ENCODE data around the gene PNPO. TPM values are rescaled to one million over a fixed set of nuclear protein-coding genes. Genes with fewer than 3 reads are reported as not detected.
"Not testable (repeated sequence)": the region's sequence is repeated elsewhere in the genome, so short reads cannot be mapped to it uniquely, and the experiment has no call there.

PNPO gene
- total and polyA plus RNA-seq, 2 donors = 9.0 to 21.4 TPM

DNA sequence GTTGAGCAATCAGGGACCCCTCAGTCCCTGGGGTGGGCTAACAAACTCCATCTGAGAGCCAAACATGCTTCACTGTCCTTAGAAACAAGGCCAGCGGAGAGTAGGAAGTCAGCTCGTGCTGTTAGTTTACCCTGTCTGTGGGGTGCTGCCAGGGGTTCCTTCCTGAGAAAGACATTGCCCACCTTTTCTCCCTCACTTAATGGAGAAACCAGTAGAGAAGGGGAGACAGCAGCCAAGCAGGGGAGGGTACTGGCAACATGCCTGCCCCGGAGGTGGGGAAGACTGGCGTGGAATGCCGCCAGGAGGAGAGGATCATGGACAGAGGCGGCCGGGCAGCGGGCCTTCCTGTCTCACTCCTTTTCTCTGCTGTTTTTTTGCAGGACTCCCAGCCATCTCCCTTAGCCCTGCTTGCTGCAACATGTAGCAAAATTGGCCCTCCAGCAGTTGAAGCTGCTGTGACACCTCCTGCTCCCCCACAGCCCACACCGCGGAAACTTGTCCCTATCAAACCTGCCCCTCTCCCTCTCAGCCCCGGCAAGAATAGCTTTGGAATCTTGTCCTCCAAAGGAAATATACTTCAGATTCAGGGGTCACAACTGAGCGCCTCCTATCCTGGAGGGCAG is 25.5 kb upstream of the PNPO start:
- Histone ChIP-seq H3K27me3 (ENCODE audit: control insufficient read depth in 2 of 2, insufficient read depth in 1 of 2, low read length in 1 of 2) (no peaks in the 10 kb centered on the region), H3K36me3 (ENCODE audit: control insufficient read depth in 2 of 2, insufficient read depth in 2 of 2, low read length in 1 of 2) (peaks cover 30 to 36% of the 10 kb centered on the region in 2 donors), H3K4me3 (ENCODE audit: low read length in 2 of 2) (no peak overlapping the region), H3K27ac (ENCODE audit: low read depth in 1 of 2, low read length in 1 of 2) (no peak overlapping the region), H3K4me1 (ENCODE audit: control insufficient read depth in 2 of 2, insufficient read depth in 2 of 2, low read length in 2 of 2) (peaks cover 0 to 4% of the 10 kb centered on the region in 2 donors), H3K9me3 (ENCODE audit: control insufficient read depth in 2 of 2, insufficient read depth in 1 of 2, low read length in 1 of 2) (no peaks in the 10 kb centered on the region)
- 97% methylated on average over 12 of the region's 12 CpGs for WGBS
- no peak for DNase-seq (ENCODE audit: low read depth in 6 of 9, low spot score in 9 of 9)

DNA sequence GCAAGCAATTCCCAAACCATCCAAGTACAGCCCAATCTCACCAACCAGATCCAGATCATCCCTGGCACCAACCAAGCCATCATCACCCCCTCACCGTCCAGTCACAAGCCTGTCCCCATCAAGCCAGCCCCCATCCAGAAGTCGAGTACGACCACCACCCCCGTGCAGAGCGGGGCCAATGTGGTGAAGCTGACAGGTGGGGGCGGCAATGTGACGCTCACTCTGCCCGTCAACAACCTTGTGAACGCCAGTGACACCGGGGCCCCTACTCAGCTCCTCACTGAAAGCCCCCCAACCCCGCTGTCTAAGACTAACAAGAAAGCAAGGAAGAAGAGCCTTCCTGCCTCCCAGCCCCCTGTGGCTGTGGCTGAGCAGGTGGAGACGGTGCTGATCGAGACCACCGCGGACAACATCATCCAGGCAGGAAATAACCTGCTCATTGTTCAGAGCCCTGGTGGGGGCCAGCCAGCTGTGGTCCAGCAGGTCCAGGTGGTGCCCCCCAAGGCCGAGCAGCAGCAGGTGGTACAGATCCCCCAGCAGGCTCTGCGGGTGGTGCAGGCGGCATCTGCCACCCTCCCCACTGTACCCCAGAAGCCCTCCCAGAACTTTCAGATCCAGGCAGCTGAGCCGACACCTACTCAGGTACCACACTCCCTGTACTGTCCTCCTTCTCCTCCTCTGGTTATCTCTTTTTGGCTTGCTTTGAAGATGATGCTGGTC is 24.7 kb upstream of the PNPO start:
- Histone ChIP-seq H3K27ac (ENCODE audit: low read depth in 1 of 2, low read length in 1 of 2) (no peak overlapping the region), H3K4me3 (ENCODE audit: low read length in 2 of 2) (no peak overlapping the region), H3K9me3 (ENCODE audit: control insufficient read depth in 2 of 2, insufficient read depth in 1 of 2, low read length in 1 of 2) (no peaks in the 10 kb centered on the region), H3K36me3 (ENCODE audit: control insufficient read depth in 2 of 2, insufficient read depth in 2 of 2, low read length in 1 of 2) (peaks cover 30 to 40% of the 10 kb centered on the region in 2 donors), H3K4me1 (ENCODE audit: control insufficient read depth in 2 of 2, insufficient read depth in 2 of 2, low read length in 2 of 2) (peaks cover 0 to 4% of the 10 kb centered on the region in 2 donors), H3K27me3 (ENCODE audit: control insufficient read depth in 2 of 2, insufficient read depth in 1 of 2, low read length in 1 of 2) (no peaks in the 10 kb centered on the region)
- no peak for DNase-seq (ENCODE audit: low read depth in 6 of 9, low spot score in 9 of 9)
- 90% methylated on average over 19 of the region's 19 CpGs for WGBS

DNA sequence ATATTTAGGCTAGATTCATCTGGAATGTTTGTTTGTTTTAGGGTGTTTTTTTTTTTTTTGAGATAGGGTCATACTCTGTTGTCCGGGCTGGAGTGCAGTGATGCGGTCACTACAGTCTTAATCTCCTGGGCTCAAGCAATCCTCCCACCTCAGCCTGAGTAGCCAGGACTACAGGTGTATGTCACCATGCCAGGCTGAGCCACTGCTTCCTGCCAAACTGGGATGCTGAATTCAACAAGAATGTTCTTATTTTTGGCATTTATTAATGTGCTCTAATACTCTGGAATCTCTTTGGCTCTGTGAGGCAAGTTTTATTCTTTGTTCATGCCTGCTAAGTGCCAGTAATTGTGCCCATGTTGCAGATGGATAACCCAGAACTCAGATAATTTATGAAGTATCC is 23.8 kb upstream of the PNPO start:
- H3K36me3 ChIP-seq (ENCODE audit: control insufficient read depth in 2 of 2, insufficient read depth in 2 of 2, low read length in 1 of 2) = peaks cover 30 to 42% of the 10 kb centered on the region in 2 donors
- WGBS = 96% methylated on average over 2 of the region's 2 CpGs
- no peaks in the 10 kb centered on the region for H3K9me3 ChIP-seq (ENCODE audit: control insufficient read depth in 2 of 2, insufficient read depth in 1 of 2, low read length in 1 of 2)

DNA sequence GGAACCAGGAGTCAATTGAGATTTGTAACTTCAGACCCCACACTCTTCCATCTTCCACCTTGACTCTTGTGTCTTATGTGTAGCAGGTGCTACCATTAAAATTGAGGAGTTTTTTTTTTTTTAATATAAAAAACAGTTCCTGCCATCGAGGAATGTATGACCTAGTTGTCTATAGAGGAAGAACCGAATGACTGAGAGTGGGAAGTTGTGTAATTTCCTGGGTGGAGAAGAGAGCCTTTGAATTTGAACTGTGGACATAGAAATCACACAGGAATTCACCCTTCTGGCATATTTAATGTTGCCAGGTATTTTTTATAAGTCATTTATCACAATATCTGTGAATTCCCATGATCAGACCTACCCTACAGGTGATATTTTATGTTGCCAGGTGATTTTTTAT is 23.4 kb upstream of the PNPO start:
- DNase-seq (ENCODE audit: low read depth in 6 of 9, low spot score in 9 of 9) = no peak
- H3K4me3 ChIP-seq (ENCODE audit: low read length in 2 of 2) = no peak overlapping the region
- H3K27me3 ChIP-seq (ENCODE audit: control insufficient read depth in 2 of 2, insufficient read depth in 1 of 2, low read length in 1 of 2) = no peaks in the 10 kb centered on the region
- H3K27ac ChIP-seq (ENCODE audit: low read depth in 1 of 2, low read length in 1 of 2) = no peak overlapping the region
- H3K36me3 ChIP-seq (ENCODE audit: control insufficient read depth in 2 of 2, insufficient read depth in 2 of 2, low read length in 1 of 2) = peaks cover 35 to 46% of the 10 kb centered on the region in 2 donors
- peaks cover 0 to 4% of the 10 kb centered on the region in 2 donors for H3K4me1 ChIP-seq (ENCODE audit: control insufficient read depth in 2 of 2, insufficient read depth in 2 of 2, low read length in 2 of 2)
- H3K9me3 ChIP-seq (ENCODE audit: control insufficient read depth in 2 of 2, insufficient read depth in 1 of 2, low read length in 1 of 2) = peaks cover 0 to 2% of the 10 kb centered on the region in 2 donors
- 46% methylated on average over 2 of the region's 2 CpGs for WGBS

More for the DNA sequence above, 23.8 kb upstream of the PNPO start:
- DNase-seq (ENCODE audit: low read depth in 6 of 9, low spot score in 9 of 9) = no peak
- Histone ChIP-seq H3K27me3 (ENCODE audit: control insufficient read depth in 2 of 2, insufficient read depth in 1 of 2, low read length in 1 of 2) (no peaks in the 10 kb centered on the region), H3K27ac (ENCODE audit: low read depth in 1 of 2, low read length in 1 of 2) (no peak overlapping the region), H3K4me3 (ENCODE audit: low read length in 2 of 2) (no peak overlapping the region), H3K4me1 (ENCODE audit: control insufficient read depth in 2 of 2, insufficient read depth in 2 of 2, low read length in 2 of 2) (peaks cover 0 to 4% of the 10 kb centered on the region in 2 donors)

GRCh38 chr17:47918991-47919390 is 22.4 kb upstream of the PNPO start:
- peaks cover 0 to 3% of the 10 kb centered on the region in 2 donors for H3K9me3 ChIP-seq (ENCODE audit: control insufficient read depth in 2 of 2, insufficient read depth in 1 of 2, low read length in 1 of 2)

GRCh38 chr17:47919889-47920288 is 21.5 kb upstream of the PNPO start:
- peaks cover 50 to 62% of the 10 kb centered on the region in 2 donors for H3K36me3 ChIP-seq (ENCODE audit: control insufficient read depth in 2 of 2, insufficient read depth in 2 of 2, low read length in 1 of 2)
- 97% methylated on average over 14 of the region's 14 CpGs for WGBS
- H3K27ac ChIP-seq (ENCODE audit: low read depth in 1 of 2, low read length in 1 of 2) = not testable (repeated sequence)

More at GRCh38 chr17:47918991-47919390, 22.4 kb upstream of the PNPO start:
- 98% methylated on average over 2 of the region's 2 CpGs for WGBS
- Histone ChIP-seq H3K4me1 (ENCODE audit: control insufficient read depth in 2 of 2, insufficient read depth in 2 of 2, low read length in 2 of 2) (peaks cover 0 to 4% of the 10 kb centered on the region in 2 donors), H3K4me3 (ENCODE audit: low read length in 2 of 2) (no peak overlapping the region), H3K36me3 (ENCODE audit: control insufficient read depth in 2 of 2, insufficient read depth in 2 of 2, low read length in 1 of 2) (peaks cover 44 to 56% of the 10 kb centered on the region in 2 donors), H3K27me3 (ENCODE audit: control insufficient read depth in 2 of 2, insufficient read depth in 1 of 2, low read length in 1 of 2) (no peaks in the 10 kb centered on the region), H3K27ac (ENCODE audit: low read depth in 1 of 2, low read length in 1 of 2) (no peak overlapping the region)
- DNase-seq (ENCODE audit: low read depth in 6 of 9, low spot score in 9 of 9) = no peak

DNA sequence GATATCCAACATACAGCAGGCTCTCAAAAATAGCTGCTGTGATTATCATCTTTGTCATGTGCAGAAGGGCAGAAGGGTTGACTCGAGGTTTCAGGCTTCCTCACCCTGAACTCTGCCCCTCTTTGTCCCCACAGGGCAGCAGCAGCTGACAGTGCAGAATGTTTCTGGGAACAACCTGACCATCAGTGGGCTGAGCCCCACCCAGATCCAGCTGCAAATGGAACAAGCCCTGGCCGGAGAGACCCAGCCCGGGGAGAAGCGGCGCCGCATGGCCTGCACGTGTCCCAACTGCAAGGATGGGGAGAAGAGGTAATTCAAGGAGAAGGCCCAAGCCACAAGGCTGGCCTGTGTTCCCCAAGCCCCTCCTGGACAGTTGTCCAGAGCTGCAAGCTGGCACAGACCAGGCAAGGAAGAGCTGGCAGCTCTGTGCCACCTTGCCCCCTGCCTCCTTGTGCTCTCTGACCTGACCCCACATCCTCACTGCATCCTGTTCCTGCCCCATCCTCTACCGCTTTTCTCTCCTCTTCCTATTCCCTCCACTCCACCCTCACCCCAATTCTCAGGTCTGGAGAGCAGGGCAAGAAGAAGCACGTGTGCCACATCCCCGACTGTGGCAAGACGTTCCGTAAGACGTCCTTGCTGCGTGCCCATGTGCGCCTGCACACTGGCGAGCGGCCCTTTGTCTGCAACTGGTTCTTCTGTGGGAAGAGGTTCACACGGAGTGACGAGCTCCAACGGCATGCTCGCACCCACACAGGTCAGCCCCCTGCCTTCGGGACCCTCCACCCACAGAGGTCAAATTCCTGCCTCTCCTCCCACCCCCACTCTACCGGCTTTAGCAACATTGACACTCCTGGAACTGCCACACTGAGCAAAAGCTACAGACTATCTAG is 16.3 kb upstream of the PNPO start:
- H3K4me3 ChIP-seq (ENCODE audit: low read length in 2 of 2) = no peak overlapping the region
- no peak overlapping the region for H3K27ac ChIP-seq (ENCODE audit: low read depth in 1 of 2, low read length in 1 of 2)
- WGBS = 99% methylated on average over 23 of the region's 23 CpGs
- H3K36me3 ChIP-seq (ENCODE audit: control insufficient read depth in 2 of 2, insufficient read depth in 2 of 2, low read length in 1 of 2) = peaks cover 70 to 76% of the 10 kb centered on the region in 2 donors
- peaks cover 0 to 3% of the 10 kb centered on the region in 2 donors for H3K9me3 ChIP-seq (ENCODE audit: control insufficient read depth in 2 of 2, insufficient read depth in 1 of 2, low read length in 1 of 2)
- H3K27me3 ChIP-seq (ENCODE audit: control insufficient read depth in 2 of 2, insufficient read depth in 1 of 2, low read length in 1 of 2) = no peaks in the 10 kb centered on the region
- no peak for DNase-seq (ENCODE audit: low read depth in 6 of 9, low spot score in 9 of 9)
- H3K4me1 ChIP-seq (ENCODE audit: control insufficient read depth in 2 of 2, insufficient read depth in 2 of 2, low read length in 2 of 2) = no peaks in the 10 kb centered on the region

More at GRCh38 chr17:47919889-47920288, 21.5 kb upstream of the PNPO start:
- not testable (repeated sequence) for H3K27me3 ChIP-seq (ENCODE audit: control insufficient read depth in 2 of 2, insufficient read depth in 1 of 2, low read length in 1 of 2); DNase-seq (ENCODE audit: low read depth in 6 of 9, low spot score in 9 of 9); H3K4me1 ChIP-seq (ENCODE audit: control insufficient read depth in 2 of 2, insufficient read depth in 2 of 2, low read length in 2 of 2); H3K4me3 ChIP-seq (ENCODE audit: low read length in 2 of 2); H3K9me3 ChIP-seq (ENCODE audit: control insufficient read depth in 2 of 2, insufficient read depth in 1 of 2, low read length in 1 of 2)

GRCh38 chr17:47925678-47925988 is 15.7 kb upstream of the PNPO start:
- Histone ChIP-seq H3K9me3 (ENCODE audit: control insufficient read depth in 2 of 2, insufficient read depth in 1 of 2, low read length in 1 of 2) (peaks cover 0 to 3% of the 10 kb centered on the region in 2 donors), H3K4me3 (ENCODE audit: low read length in 2 of 2) (no peak overlapping the region), H3K36me3 (ENCODE audit: control insufficient read depth in 2 of 2, insufficient read depth in 2 of 2, low read length in 1 of 2) (peaks cover 76 to 79% of the 10 kb centered on the region in 2 donors), H3K27me3 (ENCODE audit: control insufficient read depth in 2 of 2, insufficient read depth in 1 of 2, low read length in 1 of 2) (no peaks in the 10 kb centered on the region), H3K4me1 (ENCODE audit: control insufficient read depth in 2 of 2, insufficient read depth in 2 of 2, low read length in 2 of 2) (no peaks in the 10 kb centered on the region), H3K27ac (ENCODE audit: low read depth in 1 of 2, low read length in 1 of 2) (no peak overlapping the region)
- 97% methylated on average over 3 of the region's 3 CpGs for WGBS
- DNase-seq (ENCODE audit: low read depth in 6 of 9, low spot score in 9 of 9) = no peak
